RWPE2 (cell line): Measurements from ENCODE around the gene TNFRSF13B.
A peak's percentile ranks its signal among the peaks of the same experiment; 100 is the strongest.

Experiments
- ATAC-seq: fragments of 200-7000 bp; cut with Tn5 transposase; 3 replicates; pipeline ENCODE4 v1.9.1; 2021; ENCODE audit warnings: low read depth
- DNase-seq: peaks from one replicate; pipeline ENCODE4 v3.0.0-alpha.2; 2020; ENCODE audit warnings: low spot score
- H3K27ac ChIP-seq: fragments of 450-650 bp; 2 replicates; pipeline ENCODE4 v1.5.1; 2017; ENCODE audit warnings: mild to moderate bottlenecking; ENCODE audit not compliant: poor library complexity, severe bottlenecking
- H3K27me3 ChIP-seq: fragments of 250-450 bp; sonication (Bioruptor Pico); 2 replicates; pipeline ENCODE4 v1.5.1; 2021; ENCODE audit warnings: mild to moderate bottlenecking, moderate library complexity; ENCODE audit not compliant: insufficient read depth, poor library complexity, severe bottlenecking
- H3K36me3 ChIP-seq: fragments of 250-450 bp; sonication (Bioruptor Pico); 2 replicates; pipeline ENCODE4 v1.5.1; 2020; ENCODE audit warnings: low read depth, mild to moderate bottlenecking, moderate library complexity
- H3K4me1 ChIP-seq: fragments of 250-450 bp; sonication (Bioruptor Pico); 2 replicates; pipeline ENCODE4 v1.5.1; 2021; ENCODE audit warnings: mild to moderate bottlenecking, moderate library complexity; ENCODE audit not compliant: insufficient read depth, poor library complexity, severe bottlenecking
- H3K4me3 ChIP-seq: fragments of 250-450 bp; sonication (Bioruptor Pico); 2 replicates; pipeline ENCODE4 v1.5.1; 2021; ENCODE audit warnings: mild to moderate bottlenecking, moderate library complexity; ENCODE audit not compliant: severe bottlenecking
- H3K9me3 ChIP-seq: fragments of 250-450 bp; sonication (Bioruptor Pico); 2 replicates; pipeline ENCODE4 v1.5.1; 2021; ENCODE audit warnings: mild to moderate bottlenecking, moderate library complexity; ENCODE audit not compliant: severe bottlenecking
- CTCF ChIP-seq: fragments of 450-650 bp; IDR thresholded peaks from one replicate; pipeline ENCODE4 v1.5.1; 2017; ENCODE audit warnings: mild to moderate bottlenecking, moderate library complexity; ENCODE audit not compliant: poor library complexity, severe bottlenecking

Gene TNFRSF13B

GRCh38 chr17:16917671-16918394 is 54.1 kb downstream of the TNFRSF13B start:
- no peak for TF ChIP-seq CTCF
- no peak overlapping the region for H3K27ac ChIP-seq
- H3K36me3 ChIP-seq: no peaks in the 10 kb centered on the region
- H3K9me3 ChIP-seq: no peaks in the 10 kb centered on the region
- DNase-seq: no peak
- no peaks in the 10 kb centered on the region for H3K4me1 ChIP-seq
- ATAC-seq: no peak
- no peak overlapping the region for H3K4me3 ChIP-seq
- no peaks in the 10 kb centered on the region for H3K27me3 ChIP-seq

GRCh38 chr17:16916557-16916920 is 55.4 kb downstream of the TNFRSF13B start:
- DNase-seq (no peak), ATAC-seq (no peak)
- Histone ChIP-seq H3K4me3 (no peak overlapping the region), H3K4me1 (no peaks in the 10 kb centered on the region), H3K36me3 (no peaks in the 10 kb centered on the region), H3K27ac (no peak overlapping the region), H3K9me3 (no peaks in the 10 kb centered on the region), H3K27me3 (no peaks in the 10 kb centered on the region)
- no peak for TF ChIP-seq CTCF

- DNase-seq (no peak), ATAC-seq (peak; percentile 71)
- Histone ChIP-seq H3K27ac (no peak overlapping the region), H3K4me1 (no peaks in the 10 kb centered on the region), H3K27me3 (no peaks in the 10 kb centered on the region), H3K36me3 (no peaks in the 10 kb centered on the region), H3K9me3 (no peaks in the 10 kb centered on the region), H3K4me3 (no peak overlapping the region)
- peak; percentile 42 for TF ChIP-seq CTCF
Observed at GRCh38 chr17:16915752-16916556, 56.0 kb downstream of the TNFRSF13B start.

- Histone ChIP-seq H3K4me1 (no peaks in the 10 kb centered on the region), H3K9me3 (no peaks in the 10 kb centered on the region), H3K27ac (no peak overlapping the region), H3K36me3 (no peaks in the 10 kb centered on the region), H3K4me3 (no peak overlapping the region), H3K27me3 (no peaks in the 10 kb centered on the region)
- no peak for DNase-seq
- no peak for ATAC-seq
- no peak for TF ChIP-seq CTCF
Observed at GRCh38 chr17:16913463-16913862, 58.5 kb downstream of the TNFRSF13B start.
